OCI-LY1 (cell line): ENCODE results near the gene SFI1.

Experiments used
- CTCF ChIP-seq: fragments of 200-600 bp; sonication (generic), shearing (Covaris generic); IDR thresholded peaks from 2 replicates; pipeline ENCODE4 v1.5.1; 2017; ENCODE audit warnings: mild to moderate bottlenecking, antibody characterized with exemption, low read length, moderate library complexity, mixed read lengths
- EZH2 ChIP-seq: fragments of 200-600 bp; sonication (generic), shearing (Covaris generic); IDR thresholded peaks from 2 replicates; pipeline ENCODE4 v1.8.0; 2017; ENCODE audit warnings: borderline replicate concordance, mixed run types, mild to moderate bottlenecking, antibody characterized with exemption, low read length, moderate library complexity, mixed read lengths

DNA sequence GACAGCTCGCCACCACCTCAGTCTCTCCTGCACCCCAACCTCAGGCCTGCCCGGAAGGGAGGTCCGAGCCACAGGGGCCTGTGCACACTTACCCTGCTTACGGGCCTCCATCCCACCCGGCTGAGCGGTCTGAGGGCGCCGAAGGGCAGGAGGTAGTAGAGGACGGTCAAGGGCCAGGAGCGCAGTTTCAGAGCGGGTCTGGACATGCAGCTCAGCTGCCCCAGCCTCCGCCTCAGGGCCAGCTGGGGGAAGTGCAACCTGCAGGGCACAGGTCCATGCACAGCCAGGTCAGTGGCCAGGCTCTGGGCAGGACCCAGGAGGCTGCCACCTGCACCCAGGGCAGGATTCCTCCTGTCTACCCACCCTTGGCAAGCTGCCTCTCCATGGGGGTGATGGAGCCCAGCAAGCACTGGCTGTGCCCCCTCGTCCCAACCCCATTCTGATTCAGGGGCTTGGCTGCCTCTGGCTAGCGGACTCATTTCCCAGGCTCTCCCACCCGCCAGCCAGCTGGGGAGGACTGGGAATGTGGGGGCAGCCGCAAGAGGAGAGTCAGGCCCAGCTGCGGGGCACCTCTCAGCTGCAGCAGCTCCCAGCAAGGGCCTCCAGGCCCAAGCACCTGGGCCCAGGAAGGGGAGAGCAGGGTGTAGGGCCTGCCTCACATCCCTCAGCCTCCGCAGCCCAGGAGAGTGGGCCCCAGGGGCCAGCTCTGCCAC is 127.4 kb downstream of the SFI1 start:
- TF ChIP-seq CTCF (no peak), EZH2 (no peak)
